ENCODE results near the gene METTL3.
A peak's percentile ranks its signal among the peaks of the same experiment; 100 is the strongest.

METTL3 gene

GRCh38 chr14:21526672-21527317 lies 15.7 kb upstream of the METTL3 start:
- DNase-seq, result no peak

GRCh38 chr14:21525962-21526671 lies 15.0 kb upstream of the METTL3 start, which contains the start of gene SALL2:
TSS of gene SALL2 (minus strand) at chr14:21526346. CDS start at chr14:21526127, 219 bp downstream.
- peak; percentile 72 for DNase-seq

- no peak for DNase-seq
Measured at GRCh38 chr14:21525571-21525961, 14.4 kb upstream of the METTL3 start.

GRCh38 chr14:21524575-21525490 lies 13.7 kb upstream of the METTL3 start:
- no peak for DNase-seq

GRCh38 chr14:21523203-21523602 lies 12.1 kb upstream of the METTL3 start:
- DNase-seq, result no peak

- no peak for DNase-seq
Measured at GRCh38 chr14:21521501-21521900, 10.4 kb upstream of the METTL3 start.

GRCh38 chr14:21520767-21521166 lies 9.6 kb upstream of the METTL3 start:
- no peak for DNase-seq

- DNase-seq, result no peak
Measured at GRCh38 chr14:21518725-21519124, 7.6 kb upstream of the METTL3 start.

GRCh38 chr14:21514341-21514740 lies 3.2 kb upstream of the METTL3 start:
- DNase-seq, result no peak

GRCh38 chr14:21509432-21510143 lies 1.6 kb downstream of the METTL3 start:
- DNase-seq, result no peak

- DNase-seq, result no peak
Measured at GRCh38 chr14:21506557-21506956, 4.6 kb downstream of the METTL3 start.

- peak; percentile 16 for DNase-seq
Measured at GRCh38 chr14:21505012-21505553, 6.1 kb downstream of the METTL3 start.

GRCh38 chr14:21503376-21503775 lies 7.8 kb downstream of the METTL3 start:
- no peak for DNase-seq

- DNase-seq, result no peak
Measured at GRCh38 chr14:21501568-21501967, 9.6 kb downstream of the METTL3 start.

GRCh38 chr14:21498540-21499526 lies 12.3 kb downstream of the METTL3 start:
- no peak for DNase-seq

GRCh38 chr14:21496453-21496852 lies 14.7 kb downstream of the METTL3 start:
- no peak for DNase-seq

- no peak for DNase-seq
Measured at GRCh38 chr14:21494902-21495762, 16.0 kb downstream of the METTL3 start.

- DNase-seq, result no peak
Measured at GRCh38 chr14:21486640-21487087, 24.5 kb downstream of the METTL3 start.

- peak; percentile 89 for DNase-seq
Measured at GRCh38 chr14:21476925-21477681, 34.0 kb downstream of the METTL3 start, which contains the start of the genes RAB2B and TOX4. TSS of gene RAB2B (minus strand) at chr14:21476959. CDS start at chr14:21476872, 87 bp downstream. TSS of gene TOX4 (plus strand) at chr14:21477195. CDS start at chr14:21477279, 84 bp downstream.
